GM12878 (cell line): Measurements from ENCODE around the gene FAM237B. TPM values are rescaled to one million over a fixed set of nuclear protein-coding genes. Genes with fewer than 3 reads are reported as not detected.

Source experiments
- CBX5 ChIP-seq: sonication (generic); IDR thresholded peaks from 2 replicates; pipeline ENCODE4 v1.6.1; 2016; ENCODE audit warnings: low read depth, moderate library complexity, mild to moderate bottlenecking, inconsistent platforms
- CREB1 ChIP-seq: IDR thresholded peaks from 2 replicates; pipeline ENCODE4 v1.6.1; 2012; ENCODE audit warnings: low read depth, mild to moderate bottlenecking, inconsistent platforms
- EGR1 ChIP-seq, 2 experiments: IDR thresholded peaks; 1 replicate in 1 of 2; 2 replicates in 1 of 2; pipeline ENCODE4 v1.6.1; 2011 to 2012; ENCODE audit warnings: low read depth in 2 of 2, low read length in 2 of 2, borderline replicate concordance in 1 of 2, mild to moderate bottlenecking in 1 of 2, moderate library complexity in 1 of 2
- KAT2A ChIP-seq: conservative IDR thresholded peaks from 2 replicates; pipeline ENCODE4 v1.6.1; 2011; ENCODE audit warnings: low read depth, low read length; ENCODE audit not compliant: control insufficient read depth
- KDM1A ChIP-seq: fragments of 200-600 bp; sonication (generic); IDR thresholded peaks from 2 replicates; pipeline ENCODE4 v1.6.1; 2016; ENCODE audit warnings: borderline replicate concordance
- NR2C1 ChIP-seq: fragments of 450-650 bp; IDR thresholded peaks from 2 replicates; pipeline ENCODE4 v1.6.1; 2017; ENCODE audit warnings: antibody characterized with exemption, mild to moderate bottlenecking, moderate library complexity
- NRF1 ChIP-seq: conservative IDR thresholded peaks from 2 replicates; pipeline ENCODE4 v1.6.1; 2011; ENCODE audit warnings: mild to moderate bottlenecking, low read depth, low read length, improper control_type of control experiment
- PML ChIP-seq: IDR thresholded peaks from 2 replicates; pipeline ENCODE4 v1.6.1; 2012; ENCODE audit warnings: low read length, inconsistent platforms
- POLR2A ChIP-seq: IDR thresholded peaks from 2 replicates; pipeline ENCODE4 v1.6.1; 2011; ENCODE audit warnings: low read depth, mild to moderate bottlenecking, low read length
- RAD21 ChIP-seq: IDR thresholded peaks from 2 replicates; pipeline ENCODE4 v1.6.1; 2011; ENCODE audit warnings: mild to moderate bottlenecking, low read depth, low read length, moderate library complexity; ENCODE audit not compliant: insufficient read depth
- SIN3A ChIP-seq: IDR thresholded peaks from 2 replicates; pipeline ENCODE4 v1.6.1; 2012; ENCODE audit warnings: low read depth, low read length, improper control_type of control experiment
- SMAD1 ChIP-seq: fragments of 450-650 bp; IDR thresholded peaks from 2 replicates; pipeline ENCODE4 v1.6.1; 2018; ENCODE audit warnings: mild to moderate bottlenecking, low read depth; ENCODE audit not compliant: partially characterized antibody
- STAT3 ChIP-seq: IDR thresholded peaks from 2 replicates; pipeline ENCODE4 v1.6.1; 2011; ENCODE audit warnings: low read depth, low read length, improper control_type of control experiment
- TAF1 ChIP-seq: IDR thresholded peaks from 2 replicates; pipeline ENCODE4 v1.6.1; 2011; ENCODE audit warnings: mild to moderate bottlenecking, low read depth, low read length, borderline replicate concordance
- TCF12 ChIP-seq: IDR thresholded peaks from 2 replicates; pipeline ENCODE4 v1.6.1; 2011; ENCODE audit warnings: low read depth, mild to moderate bottlenecking, low read length
- ZBED1 ChIP-seq: IDR thresholded peaks from 2 replicates; pipeline ENCODE4 v1.6.1; 2016; ENCODE audit warnings: borderline replicate concordance
- ZNF274 ChIP-seq: IDR thresholded peaks from one replicate; pipeline ENCODE4 v1.8.0; 2011; ENCODE audit not compliant: insufficient read length, insufficient read depth
- polyA plus RNA-seq, 11 experiments: library from polyadenylated mRNA; depleted of rRNA in 4 of 11; unstranded in 6 of 11; stranded (reverse) in 5 of 11; fragments of >200 nt; fragmentation: Nextera tagmentation in 4 of 11; fragmentation: Illumina TruSeq in 1 of 11; extraction: Ambion mirVana in 4 of 11; extraction: Trizol in 1 of 11; gene quantifications; 1 replicate in 1 of 11; 2 replicates in 10 of 11; pipeline versions ENCODE4 v1.2.1 to v1.2.3, GENCODE V29; 2011 to 2016; ENCODE audit warnings: inconsistent platforms in 2 of 11, missing spikeins in 2 of 11, low read depth in 1 of 11
- total RNA-seq, 4 experiments: library from RNA; depleted of rRNA in 3 of 4; stranded (reverse); fragments of >200 nt in 3 of 4; fragmentation: Illumina TruSeq in 1 of 4; extraction: Trizol in 1 of 4; gene quantifications; 2 replicates each; pipeline versions ENCODE4 v1.2.1 to v1.2.3, GENCODE V29; 2013 to 2021
- TF ChIP-seq, protein P1 (sequence below): fragments of 450-650 bp; formaldehyde crosslinking; IDR thresholded peaks from 2 replicates; pipeline ENCODE4 v1.4.0; 2022; ENCODE audit warnings: mild to moderate bottlenecking, moderate library complexity
- TF ChIP-seq, protein P2 (sequence below): fragments of 450-650 bp; IDR thresholded peaks from 2 replicates; pipeline ENCODE4 v1.6.1; 2017; ENCODE audit warnings: low read depth, mild to moderate bottlenecking, moderate library complexity
- TF ChIP-seq, protein P3 (sequence below): IDR thresholded peaks from 2 replicates; pipeline ENCODE4 v1.6.1; 2012; ENCODE audit warnings: low read depth, low read length, improper control_type of control experiment
- TF ChIP-seq, protein P4 (sequence below): fragments of 450-650 bp; IDR thresholded peaks from 2 replicates; pipeline ENCODE4 v1.6.1; 2017; ENCODE audit warnings: antibody characterized with exemption, mild to moderate bottlenecking, moderate library complexity
- TF ChIP-seq, protein P5 (sequence below): fragments of 450-650 bp; IDR thresholded peaks from 2 replicates; pipeline ENCODE4 v1.6.1; 2016; ENCODE audit warnings: mild to moderate bottlenecking

The FAM237B gene
- total and polyA plus RNA-seq, 10 of the 15 experiments (the other 5 are each of a cell fraction or from before 2014, with no cell fraction given): not detected

DNA sequence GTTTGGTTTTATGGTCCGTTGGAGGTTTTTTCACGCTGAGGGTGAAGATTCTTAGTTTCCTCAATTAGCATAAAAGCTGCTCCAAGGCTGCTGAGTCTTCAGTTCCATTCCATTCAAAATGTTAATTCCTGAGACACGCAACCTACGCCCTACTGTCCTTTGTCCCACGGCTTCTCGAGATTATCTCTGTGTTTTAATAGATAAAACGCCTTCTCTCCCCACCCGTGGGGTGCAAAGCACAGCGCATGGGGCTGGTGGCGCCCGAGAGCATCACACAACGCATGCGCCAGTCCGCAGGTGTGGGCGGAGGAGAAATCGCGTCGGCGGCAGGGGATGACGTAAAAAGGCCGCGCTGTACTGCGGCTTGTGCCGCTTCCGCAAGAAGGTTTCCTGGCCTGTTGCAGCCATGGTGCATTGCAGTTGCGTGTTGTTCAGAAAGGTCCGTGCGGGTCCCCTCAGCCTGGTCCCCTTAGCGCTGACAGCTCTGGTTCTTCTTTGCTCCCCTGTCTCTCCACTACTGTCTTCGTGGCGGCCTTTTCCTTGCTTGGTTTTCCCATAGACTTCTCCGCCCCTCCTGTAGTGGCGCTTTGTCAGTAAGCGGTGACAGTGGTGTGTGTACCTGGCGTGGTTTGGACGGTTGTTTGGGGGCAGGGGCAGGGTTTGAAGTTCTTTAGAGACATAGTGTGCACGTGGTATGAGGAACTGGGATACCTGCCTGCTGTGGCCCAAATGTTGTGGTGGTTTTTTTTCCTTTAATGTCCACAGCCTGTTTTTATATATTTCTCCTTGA lies 25.4 kb upstream of the FAM237B start, which contains the start of gene GTPBP10 (continued):
- TF ChIP-seq TAF1: peak; percentile 89
- no peak for TF ChIP-seq ZNF274
- TF ChIP-seq RAD21: 0 out of 2 replicates have a peak, but pooled peaks have one; percentile 8
- TF ChIP-seq NR2C1: no peak
- TF ChIP-seq STAT3: no peak
- TF ChIP-seq, protein P1, sequence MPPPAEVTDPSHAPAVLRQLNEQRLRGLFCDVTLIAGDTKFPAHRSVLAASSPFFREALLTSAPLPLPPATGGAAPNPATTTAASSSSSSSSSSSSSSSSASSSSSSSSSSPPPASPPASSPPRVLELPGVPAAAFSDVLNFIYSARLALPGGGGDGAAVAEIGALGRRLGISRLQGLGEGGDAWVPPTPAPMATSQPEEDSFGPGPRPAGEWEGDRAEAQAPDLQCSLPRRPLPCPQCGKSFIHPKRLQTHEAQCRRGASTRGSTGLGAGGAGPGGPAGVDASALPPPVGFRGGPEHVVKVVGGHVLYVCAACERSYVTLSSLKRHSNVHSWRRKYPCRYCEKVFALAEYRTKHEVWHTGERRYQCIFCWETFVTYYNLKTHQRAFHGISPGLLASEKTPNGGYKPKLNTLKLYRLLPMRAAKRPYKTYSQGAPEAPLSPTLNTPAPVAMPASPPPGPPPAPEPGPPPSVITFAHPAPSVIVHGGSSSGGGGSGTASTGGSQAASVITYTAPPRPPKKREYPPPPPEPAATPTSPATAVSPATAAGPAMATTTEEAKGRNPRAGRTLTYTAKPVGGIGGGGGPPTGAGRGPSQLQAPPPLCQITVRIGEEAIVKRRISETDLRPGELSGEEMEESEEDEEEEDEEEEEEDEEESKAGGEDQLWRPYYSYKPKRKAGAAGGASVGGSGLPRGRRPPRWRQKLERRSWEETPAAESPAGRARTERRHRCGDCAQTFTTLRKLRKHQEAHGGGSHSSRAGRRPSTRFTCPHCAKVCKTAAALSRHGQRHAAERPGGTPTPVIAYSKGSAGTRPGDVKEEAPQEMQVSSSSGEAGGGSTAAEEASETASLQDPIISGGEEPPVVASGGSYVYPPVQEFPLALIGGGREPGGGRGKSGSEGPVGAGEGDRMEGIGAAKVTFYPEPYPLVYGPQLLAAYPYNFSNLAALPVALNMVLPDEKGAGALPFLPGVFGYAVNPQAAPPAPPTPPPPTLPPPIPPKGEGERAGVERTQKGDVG (CRISPR knock-in tag): no peak
- peak; percentile 93; the same call in 1 of the 2 replicates for TF ChIP-seq CBX5
- TF ChIP-seq KAT2A: no peak
- TF ChIP-seq, protein P2, sequence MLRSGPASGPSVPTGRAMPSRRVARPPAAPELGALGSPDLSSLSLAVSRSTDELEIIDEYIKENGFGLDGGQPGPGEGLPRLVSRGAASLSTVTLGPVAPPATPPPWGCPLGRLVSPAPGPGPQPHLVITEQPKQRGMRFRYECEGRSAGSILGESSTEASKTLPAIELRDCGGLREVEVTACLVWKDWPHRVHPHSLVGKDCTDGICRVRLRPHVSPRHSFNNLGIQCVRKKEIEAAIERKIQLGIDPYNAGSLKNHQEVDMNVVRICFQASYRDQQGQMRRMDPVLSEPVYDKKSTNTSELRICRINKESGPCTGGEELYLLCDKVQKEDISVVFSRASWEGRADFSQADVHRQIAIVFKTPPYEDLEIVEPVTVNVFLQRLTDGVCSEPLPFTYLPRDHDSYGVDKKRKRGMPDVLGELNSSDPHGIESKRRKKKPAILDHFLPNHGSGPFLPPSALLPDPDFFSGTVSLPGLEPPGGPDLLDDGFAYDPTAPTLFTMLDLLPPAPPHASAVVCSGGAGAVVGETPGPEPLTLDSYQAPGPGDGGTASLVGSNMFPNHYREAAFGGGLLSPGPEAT: peak; percentile 85
- TF ChIP-seq POLR2A: peak; percentile 99
- peak; percentile 90 for TF ChIP-seq NRF1
- TF ChIP-seq CREB1: peak; percentile 99
- TF ChIP-seq ZBED1: no peak; the same call in 1 of the 2 replicates
- TF ChIP-seq, protein P3, sequence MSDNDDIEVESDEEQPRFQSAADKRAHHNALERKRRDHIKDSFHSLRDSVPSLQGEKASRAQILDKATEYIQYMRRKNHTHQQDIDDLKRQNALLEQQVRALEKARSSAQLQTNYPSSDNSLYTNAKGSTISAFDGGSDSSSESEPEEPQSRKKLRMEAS: peak; percentile 74
- TF ChIP-seq, protein P4, sequence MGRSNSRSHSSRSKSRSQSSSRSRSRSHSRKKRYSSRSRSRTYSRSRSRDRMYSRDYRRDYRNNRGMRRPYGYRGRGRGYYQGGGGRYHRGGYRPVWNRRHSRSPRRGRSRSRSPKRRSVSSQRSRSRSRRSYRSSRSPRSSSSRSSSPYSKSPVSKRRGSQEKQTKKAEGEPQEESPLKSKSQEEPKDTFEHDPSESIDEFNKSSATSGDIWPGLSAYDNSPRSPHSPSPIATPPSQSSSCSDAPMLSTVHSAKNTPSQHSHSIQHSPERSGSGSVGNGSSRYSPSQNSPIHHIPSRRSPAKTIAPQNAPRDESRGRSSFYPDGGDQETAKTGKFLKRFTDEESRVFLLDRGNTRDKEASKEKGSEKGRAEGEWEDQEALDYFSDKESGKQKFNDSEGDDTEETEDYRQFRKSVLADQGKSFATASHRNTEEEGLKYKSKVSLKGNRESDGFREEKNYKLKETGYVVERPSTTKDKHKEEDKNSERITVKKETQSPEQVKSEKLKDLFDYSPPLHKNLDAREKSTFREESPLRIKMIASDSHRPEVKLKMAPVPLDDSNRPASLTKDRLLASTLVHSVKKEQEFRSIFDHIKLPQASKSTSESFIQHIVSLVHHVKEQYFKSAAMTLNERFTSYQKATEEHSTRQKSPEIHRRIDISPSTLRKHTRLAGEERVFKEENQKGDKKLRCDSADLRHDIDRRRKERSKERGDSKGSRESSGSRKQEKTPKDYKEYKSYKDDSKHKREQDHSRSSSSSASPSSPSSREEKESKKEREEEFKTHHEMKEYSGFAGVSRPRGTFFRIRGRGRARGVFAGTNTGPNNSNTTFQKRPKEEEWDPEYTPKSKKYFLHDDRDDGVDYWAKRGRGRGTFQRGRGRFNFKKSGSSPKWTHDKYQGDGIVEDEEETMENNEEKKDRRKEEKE: no peak
- no peak for TF ChIP-seq SMAD1
- TF ChIP-seq EGR1 (IDR thresholded peaks at IDR 0.05; ENCODE audit: borderline replicate concordance in 1 of 2, low read depth in 2 of 2, low read length in 2 of 2): peak; percentile 29 to 98
- peak; percentile 93 for TF ChIP-seq SIN3A
- TF ChIP-seq TCF12: no peak
- no peak for TF ChIP-seq KDM1A
- TF ChIP-seq, protein P5, sequence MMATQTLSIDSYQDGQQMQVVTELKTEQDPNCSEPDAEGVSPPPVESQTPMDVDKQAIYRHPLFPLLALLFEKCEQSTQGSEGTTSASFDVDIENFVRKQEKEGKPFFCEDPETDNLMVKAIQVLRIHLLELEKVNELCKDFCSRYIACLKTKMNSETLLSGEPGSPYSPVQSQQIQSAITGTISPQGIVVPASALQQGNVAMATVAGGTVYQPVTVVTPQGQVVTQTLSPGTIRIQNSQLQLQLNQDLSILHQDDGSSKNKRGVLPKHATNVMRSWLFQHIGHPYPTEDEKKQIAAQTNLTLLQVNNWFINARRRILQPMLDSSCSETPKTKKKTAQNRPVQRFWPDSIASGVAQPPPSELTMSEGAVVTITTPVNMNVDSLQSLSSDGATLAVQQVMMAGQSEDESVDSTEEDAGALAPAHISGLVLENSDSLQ: peak; percentile 43
- TF ChIP-seq PML: peak; percentile 97
